HG03558 (cell line): Measurements from ENCODE around the gene TRMT112.

Experiments used
- ATAC-seq: cut with Tn5 transposase; IDR thresholded peaks from one replicate; pipeline ENCODE4 v1.9.1; 2021; ENCODE audit warnings: moderate number of reproducible peaks; ENCODE audit not compliant: unreplicated experiment; ENCODE audit errors: extremely low read depth

Gene TRMT112

DNA sequence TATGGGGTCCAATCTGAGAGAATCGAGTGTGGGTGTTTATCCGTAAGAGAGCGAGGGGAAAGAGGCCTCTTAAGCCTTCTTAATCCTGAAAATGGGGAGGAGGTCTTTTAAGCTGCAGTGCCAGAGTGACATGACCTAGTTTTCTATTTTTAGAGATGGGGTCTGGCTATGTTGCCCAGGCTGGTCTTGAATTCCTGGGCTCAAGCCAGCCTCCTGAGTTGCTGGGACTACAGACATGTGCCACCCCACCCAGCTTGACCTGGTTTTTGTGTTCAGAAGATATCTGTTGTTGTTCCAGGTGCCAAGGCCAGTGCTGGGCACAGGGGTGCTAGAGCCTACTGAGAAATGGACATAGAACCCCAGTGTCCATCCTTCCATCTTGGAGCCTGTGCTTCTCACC, 34.3 kb downstream of the TRMT112 start:
- ATAC-seq: no peak

GRCh38 chr11:64281957-64282770, 35.2 kb downstream of the TRMT112 start:
- ATAC-seq: no peak

DNA sequence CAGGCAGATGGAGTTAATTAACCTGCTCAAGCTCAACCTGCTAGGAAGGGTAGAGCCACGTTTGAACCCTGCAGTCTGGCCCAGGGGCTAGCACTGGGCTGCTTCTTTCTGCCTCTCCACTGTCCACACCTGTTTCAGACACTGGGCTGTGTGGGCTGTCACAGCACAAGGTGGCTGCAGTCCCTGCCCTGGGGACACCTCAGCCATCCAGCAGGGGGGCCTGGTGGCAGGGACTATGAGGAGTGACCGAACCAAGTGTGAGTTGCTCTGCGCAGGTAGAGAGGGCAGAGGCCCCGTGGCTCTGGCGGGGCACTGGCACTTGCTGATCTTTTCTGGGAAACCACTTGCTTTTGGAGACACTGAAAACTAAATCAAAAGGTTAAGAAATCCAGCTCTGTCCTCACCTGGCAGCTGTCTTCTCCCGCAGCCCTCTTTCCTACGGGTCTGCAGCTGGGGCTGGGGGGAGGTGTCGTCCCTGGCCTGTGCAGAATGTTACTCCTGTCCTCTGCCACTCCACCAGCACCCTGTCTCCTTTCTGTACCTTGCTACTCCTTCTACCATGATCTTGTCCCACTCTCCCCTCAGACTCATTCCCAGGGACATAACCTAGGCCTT, 38.7 kb downstream of the TRMT112 start:
- no peak for ATAC-seq

- no peak for ATAC-seq
Measured at GRCh38 chr11:64276653-64277431, 40.5 kb downstream of the TRMT112 start.

DNA sequence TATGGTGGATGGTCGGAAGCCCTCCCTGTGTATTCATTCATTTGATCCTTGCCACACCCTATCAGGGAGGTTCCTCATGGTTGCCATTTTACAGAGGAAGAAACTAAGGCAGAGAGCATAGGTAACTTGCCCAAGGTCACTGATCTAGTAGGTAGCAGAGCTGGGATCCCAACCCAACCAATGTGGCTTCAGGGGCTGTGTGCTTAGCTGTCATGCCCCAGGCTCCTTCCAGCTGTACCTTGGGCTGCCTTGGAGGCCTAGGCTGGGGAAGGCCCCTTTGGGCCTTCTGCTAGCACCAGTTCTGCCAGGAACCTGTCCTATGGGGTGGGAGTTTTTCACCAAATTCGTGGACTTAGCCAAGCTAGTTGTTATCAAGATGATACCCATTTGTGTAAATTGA, 41.5 kb downstream of the TRMT112 start:
- no peak for ATAC-seq

DNA sequence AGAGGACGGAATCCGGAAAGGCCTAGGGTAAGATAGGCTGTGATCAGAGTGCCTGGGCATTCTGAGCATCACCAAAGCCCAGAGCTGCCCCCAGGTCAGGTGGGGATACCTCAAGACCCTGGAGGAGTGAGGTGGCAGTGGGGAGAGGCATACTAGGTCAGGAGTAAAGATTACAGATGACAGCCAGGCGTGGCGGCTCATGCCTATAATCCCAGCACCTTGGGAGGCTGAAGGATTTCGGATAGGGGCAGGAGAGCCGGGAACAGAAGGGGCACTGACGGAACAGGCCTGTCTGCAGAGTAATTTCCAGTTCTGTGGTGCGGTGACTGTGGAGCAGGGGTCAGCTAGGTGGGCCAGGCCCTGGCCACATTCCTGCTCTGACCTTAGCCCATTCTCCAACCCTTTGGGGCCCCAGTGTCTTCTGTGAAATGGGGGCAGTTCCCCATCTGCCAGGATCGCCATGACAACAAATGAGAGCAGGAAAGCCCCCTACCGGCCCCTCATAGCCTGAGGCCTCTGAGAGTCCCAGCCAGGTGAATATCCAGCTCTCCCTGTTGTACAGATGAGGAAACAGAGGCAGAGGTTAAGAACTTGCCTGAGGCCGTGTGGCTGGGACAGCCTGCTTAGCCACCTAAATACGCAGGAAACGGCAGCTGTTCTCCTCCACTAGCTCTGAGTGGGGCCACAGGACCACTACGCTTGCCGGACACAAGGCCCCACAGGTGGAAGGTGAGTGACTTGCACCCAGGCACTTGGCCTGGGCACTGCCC, 42.1 kb downstream of the TRMT112 start:
- ATAC-seq: no peak

- ATAC-seq: peak; percentile 34
Measured at GRCh38 chr11:64269540-64270220, 47.7 kb downstream of the TRMT112 start.

- peak; percentile 9 for ATAC-seq
Measured at GRCh38 chr11:64268893-64269539, 48.3 kb downstream of the TRMT112 start.

DNA sequence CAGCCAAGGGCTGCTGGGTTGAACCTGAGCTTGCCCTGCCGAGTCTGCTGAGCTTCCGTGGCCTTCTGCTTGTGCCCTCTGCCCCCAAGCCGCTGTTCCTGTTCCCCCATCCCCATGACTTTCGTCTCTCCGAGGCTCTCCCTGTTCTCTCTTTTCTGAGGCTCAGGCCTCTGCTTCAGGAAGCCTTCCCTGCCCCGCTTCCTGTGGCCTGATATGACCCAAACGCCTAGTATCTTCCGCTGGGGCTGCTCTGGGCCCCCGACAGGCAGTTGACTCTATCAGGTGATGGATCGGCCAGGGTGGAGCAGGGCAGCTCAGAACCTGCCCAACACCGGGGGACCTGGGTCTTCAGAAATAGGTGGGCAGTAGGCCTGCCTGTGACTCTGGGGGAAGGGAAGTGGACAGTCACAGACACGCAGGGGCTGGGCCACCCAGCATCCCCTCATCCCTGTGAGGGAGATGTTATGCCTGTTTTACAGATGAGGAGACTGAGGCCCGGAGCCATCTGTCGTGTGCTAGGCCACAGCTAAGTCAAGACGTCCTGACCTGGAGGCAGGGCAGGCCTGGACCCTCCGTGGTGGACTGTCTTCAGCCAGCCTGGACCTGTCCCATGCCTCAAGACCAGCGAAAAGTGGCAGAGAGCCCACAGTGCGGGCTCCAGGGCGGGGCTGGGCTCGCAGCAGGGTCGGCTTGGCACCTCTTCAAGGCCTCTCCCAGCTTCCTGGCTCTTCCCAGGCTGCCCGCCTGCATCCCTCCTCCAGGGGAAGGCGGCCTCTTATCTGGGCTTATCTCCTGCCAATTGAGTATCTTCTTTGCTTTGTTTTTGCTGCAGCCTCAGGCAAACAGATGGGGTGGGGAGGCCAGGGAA, 49.1 kb downstream of the TRMT112 start:
- ATAC-seq: no peak

DNA sequence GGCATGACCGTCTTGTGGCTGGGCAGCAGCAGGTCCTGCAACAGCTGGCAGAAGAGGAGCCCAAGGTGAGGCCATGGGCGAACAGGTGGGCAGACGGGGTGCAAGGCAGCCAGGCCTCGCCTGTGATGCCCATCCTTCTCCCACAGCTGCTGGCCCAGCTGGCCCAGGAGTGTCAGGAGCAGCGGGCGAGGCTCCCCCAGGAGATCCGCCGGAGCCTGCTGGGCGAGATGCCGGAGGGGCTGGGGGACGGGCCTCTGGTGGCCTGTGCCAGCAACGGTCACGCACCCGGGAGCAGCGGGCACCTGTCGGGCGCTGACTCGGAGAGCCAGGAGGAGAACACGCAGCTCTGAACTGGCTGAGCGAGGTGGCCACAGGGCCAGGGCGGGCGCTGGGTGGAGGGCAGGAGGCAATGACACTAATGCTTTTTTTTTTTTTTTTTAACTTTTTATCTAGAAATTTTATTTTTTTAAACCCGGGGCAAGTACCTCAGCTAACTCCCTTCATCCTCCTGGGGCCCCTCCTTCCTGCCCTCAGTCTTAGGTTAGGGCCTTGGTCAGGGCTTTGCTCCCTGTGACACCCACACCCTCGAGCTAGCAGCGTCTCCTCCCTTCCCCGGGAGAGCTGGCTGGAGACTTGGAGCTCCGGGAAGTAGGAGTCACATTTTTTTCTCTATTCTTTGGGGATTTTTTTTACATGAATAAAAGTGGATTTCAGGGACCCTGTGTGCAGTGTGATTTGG, 50.0 kb downstream of the TRMT112 start:
- no peak for ATAC-seq
